ENCODE results near the gene CGB8.

CGB8 gene

GRCh38 chr19:49085868-49086232 lies 36.9 kb upstream of the CGB8 start:
- Histone ChIP-seq H3K9me3 (ENCODE audit: insufficient read depth, low read length, severe bottlenecking) (no peaks in the 10 kb centered on the region), H3K79me2 (ENCODE audit: insufficient read depth, low read length) (peaks cover 57% of the 10 kb centered on the region), H4K20me1 (ENCODE audit: insufficient read depth, low read length) (peaks cover 47% of the 10 kb centered on the region), H3K4me2 (ENCODE audit: insufficient read depth, low read length) (peak overlapping the region; percentile 96), H3K4me3 (ENCODE audit: low read depth in 1 of 2, low read length in 2 of 2) (peak overlapping the region; percentile 53 to 76), H3K4me1 (ENCODE audit: insufficient read depth, low read length) (peaks cover 36% of the 10 kb centered on the region), H3K27me3 (ENCODE audit: insufficient read depth, low read length, poor library complexity) (no peaks in the 10 kb centered on the region), H2AFZ (ENCODE audit: low read depth, low read length) (peak overlapping the region; percentile 73), H3K36me3 (ENCODE audit: insufficient read depth, low read length) (peaks cover 46% of the 10 kb centered on the region), H3K27ac (ENCODE audit: low read length) (peak overlapping the region; percentile 78), H3K9ac (ENCODE audit: low read depth, low read length) (peak overlapping the region; percentile 82)
- TF ChIP-seq CTCF (IDR thresholded peaks at IDR 0.05; ENCODE audit: borderline replicate concordance, extremely low read depth, low read length, poor library complexity, severe bottlenecking) (no peak), EZH2 (IDR thresholded peaks at IDR 0.05; ENCODE audit: borderline replicate concordance, low read depth, low read length, severe bottlenecking) (no peak)
- ATAC-seq (ENCODE audit: insufficient read depth, low read depth) (no peak), DNase-seq (no peak)

DNA sequence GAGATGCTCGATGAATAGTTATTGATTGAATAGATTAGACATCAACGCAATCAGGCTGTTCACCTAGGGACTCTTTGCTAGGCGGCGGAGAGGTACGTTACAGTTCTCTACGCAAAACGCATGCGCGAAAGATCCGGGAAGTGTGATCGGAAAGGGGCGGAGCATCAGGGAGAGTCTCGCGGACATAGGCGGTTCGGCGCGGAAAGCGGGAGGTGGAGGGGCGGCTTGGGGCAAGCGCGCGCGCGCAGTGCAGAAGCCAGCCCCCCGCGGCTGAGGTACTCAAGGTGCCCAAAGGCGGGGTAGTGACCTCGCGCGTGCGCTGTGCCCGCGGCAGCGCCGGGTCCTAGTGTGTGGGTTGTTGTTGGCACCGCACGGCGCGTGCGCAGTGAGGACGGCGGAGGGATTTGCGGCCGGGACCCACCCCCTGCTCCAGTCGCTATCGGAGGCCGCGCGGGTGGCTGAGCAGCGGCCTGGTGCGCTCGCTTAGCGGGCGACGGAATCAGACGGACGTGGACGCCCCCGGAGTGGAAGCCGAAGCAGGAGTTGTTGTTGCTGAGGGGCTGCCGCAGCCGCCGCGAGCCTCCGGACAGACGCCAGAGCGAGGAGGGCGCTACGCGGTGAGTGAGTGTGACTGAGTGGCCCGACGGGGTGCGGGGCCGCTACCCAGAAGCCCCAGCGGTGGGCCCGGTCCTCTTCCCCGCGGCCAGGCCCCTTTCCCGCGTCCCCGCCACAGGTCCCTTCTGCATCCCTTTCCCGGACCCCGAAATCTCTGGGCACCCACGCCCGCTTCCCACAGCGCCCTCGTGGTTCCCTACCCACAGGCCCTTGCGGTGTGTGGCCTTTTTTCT lies 36.3 kb upstream of the CGB8 start, which contains the start of gene SNRNP70:
SNRNP70 (plus strand) TSS at position 432 of the 848 bp plus-strand sequence. CDS start 964 bp downstream, outside the sequence.
- H3K9ac ChIP-seq (ENCODE audit: low read depth, low read length), result peak within 1 kb of the TSS; percentile 82
- TF ChIP-seq CTCF (IDR thresholded peaks at IDR 0.05; ENCODE audit: borderline replicate concordance, extremely low read depth, low read length, poor library complexity, severe bottlenecking), result no peak
- TF ChIP-seq EZH2 (IDR thresholded peaks at IDR 0.05; ENCODE audit: borderline replicate concordance, low read depth, low read length, severe bottlenecking), result no peak
- no peaks in the 10 kb centered on the region for H3K27me3 ChIP-seq (ENCODE audit: insufficient read depth, low read length, poor library complexity)
- peak; percentile 100 for DNase-seq
- ATAC-seq (ENCODE audit: insufficient read depth, low read depth), result peak; percentile 91
- peaks cover 51% of the 10 kb centered on the region for H3K79me2 ChIP-seq (ENCODE audit: insufficient read depth, low read length)
- H3K27ac ChIP-seq (ENCODE audit: low read length), result peak within 1 kb of the TSS; percentile 78
- peaks cover 36% of the 10 kb centered on the region for H3K4me1 ChIP-seq (ENCODE audit: insufficient read depth, low read length)
- no peaks in the 10 kb centered on the region for H3K9me3 ChIP-seq (ENCODE audit: insufficient read depth, low read length, severe bottlenecking)
- peak within 1 kb of the TSS; percentile 53 to 76 for H3K4me3 ChIP-seq (ENCODE audit: low read depth in 1 of 2, low read length in 2 of 2)
- peak within 1 kb of the TSS; percentile 96 for H3K4me2 ChIP-seq (ENCODE audit: insufficient read depth, low read length)
- peak within 1 kb of the TSS; percentile 73 for H2AFZ ChIP-seq (ENCODE audit: low read depth, low read length)
- peaks cover 40% of the 10 kb centered on the region for H3K36me3 ChIP-seq (ENCODE audit: insufficient read depth, low read length)
- H4K20me1 ChIP-seq (ENCODE audit: insufficient read depth, low read length), result peaks cover 41% of the 10 kb centered on the region

DNA sequence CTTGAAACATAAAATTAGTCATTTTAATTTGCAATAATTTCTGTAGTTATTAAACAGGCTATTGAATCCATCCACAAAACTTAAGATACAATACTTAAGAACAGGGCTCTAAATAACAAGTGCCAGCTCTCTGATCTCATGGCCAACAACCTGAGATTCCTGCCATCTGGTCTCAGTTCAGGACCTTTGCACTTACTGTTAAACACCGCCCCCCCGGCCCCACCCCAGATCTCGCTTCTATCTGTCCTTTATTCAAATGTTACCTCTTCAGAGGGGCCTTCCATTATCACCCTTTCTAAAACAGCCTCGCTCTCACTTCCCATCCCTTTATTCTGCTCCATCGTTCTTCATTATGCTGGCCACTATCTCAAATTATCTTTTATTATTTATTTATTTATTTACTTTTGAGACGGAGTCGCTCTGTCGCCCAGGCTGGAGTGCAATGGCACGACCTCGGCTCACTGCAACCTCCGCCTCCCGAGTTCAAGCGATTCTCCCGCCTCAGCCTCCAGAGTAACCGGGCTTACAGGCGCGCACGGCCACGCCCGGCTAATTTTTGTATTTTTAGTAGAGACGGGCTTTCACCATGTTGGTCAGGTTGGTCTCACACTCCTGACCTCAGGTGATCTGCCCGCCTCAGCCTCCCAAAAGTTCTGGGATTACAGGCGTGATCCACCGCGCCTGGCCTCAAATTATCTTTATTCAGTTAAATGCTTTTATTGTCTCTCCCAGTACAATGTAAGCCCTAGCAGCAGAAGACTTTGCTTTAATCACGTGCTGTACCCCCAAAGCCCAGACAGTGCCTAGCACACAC lies 35.5 kb upstream of the CGB8 start:
- Histone ChIP-seq H3K27ac (ENCODE audit: low read length) (peak overlapping the region; percentile 78), H3K36me3 (ENCODE audit: insufficient read depth, low read length) (peaks cover 32% of the 10 kb centered on the region), H3K79me2 (ENCODE audit: insufficient read depth, low read length) (peaks cover 44% of the 10 kb centered on the region), H2AFZ (ENCODE audit: low read depth, low read length) (peak overlapping the region; percentile 71), H3K9ac (ENCODE audit: low read depth, low read length) (peak overlapping the region; percentile 82), H4K20me1 (ENCODE audit: insufficient read depth, low read length) (peaks cover 35% of the 10 kb centered on the region), H3K4me1 (ENCODE audit: insufficient read depth, low read length) (peaks cover 36% of the 10 kb centered on the region), H3K27me3 (ENCODE audit: insufficient read depth, low read length, poor library complexity) (no peaks in the 10 kb centered on the region), H3K4me2 (ENCODE audit: insufficient read depth, low read length) (peak overlapping the region; percentile 66), H3K4me3 (ENCODE audit: low read depth in 1 of 2, low read length in 2 of 2) (peak overlapping the region; percentile 1 to 76; a peak in 3 of 4 replicates), H3K9me3 (ENCODE audit: insufficient read depth, low read length, severe bottlenecking) (no peaks in the 10 kb centered on the region)
- DNase-seq (no peak), ATAC-seq (ENCODE audit: insufficient read depth, low read depth) (no peak)
- TF ChIP-seq EZH2 (IDR thresholded peaks at IDR 0.05; ENCODE audit: borderline replicate concordance, low read depth, low read length, severe bottlenecking) (no peak), CTCF (IDR thresholded peaks at IDR 0.05; ENCODE audit: borderline replicate concordance, extremely low read depth, low read length, poor library complexity, severe bottlenecking) (no peak)
